Measurements from ENCODE around the gene ODAD3. TPM values are rescaled to one million over a fixed set of nuclear protein-coding genes. Genes with fewer than 3 reads are reported as not detected.
A peak's percentile ranks its signal among the peaks of the same experiment; 100 is the strongest.

Gene ODAD3
- total and polyA plus RNA-seq, 2 of the 13 experiments (the other 11 are each of a cell fraction or from before 2014, with no cell fraction given) = 0.04 to 0.08 TPM

GRCh38 chr19:11382898-11383705, 51.8 kb downstream of the ODAD3 start (continued):
- TF ChIP-seq TFDP2 (CRISPR knock-in tag; IDR thresholded peaks at IDR 0.05) (peak; percentile 63), U2AF2 (IDR thresholded peaks at IDR 0.05; ENCODE audit: low read depth, low read length) (no peak), NFIB (CRISPR knock-in tag; IDR thresholded peaks at IDR 0.05; ENCODE audit: borderline replicate concordance) (no peak), HDAC2 (CRISPR knock-in tag; IDR thresholded peaks at IDR 0.05) (peak; percentile 70), CTCF (CRISPR knock-in tag; IDR thresholded peaks at IDR 0.05) (peak; percentile 95), ZNF792 (CRISPR knock-in tag; IDR thresholded peaks at IDR 0.05) (no peak), GFI1 (CRISPR knock-in tag; IDR thresholded peaks at IDR 0.05; ENCODE audit: borderline replicate concordance) (no peak; the same call in 1 of the 2 replicates), MIER3 (CRISPR knock-in tag; IDR thresholded peaks at IDR 0.05; ENCODE audit: borderline replicate concordance) (no peak), ZNF225 (CRISPR knock-in tag; IDR thresholded peaks at IDR 0.05) (0 out of 2 replicates have a peak, but pooled peaks have one; percentile 30), DMAP1 (CRISPR knock-in tag; IDR thresholded peaks at IDR 0.05) (no peak), NFRKB (IDR thresholded peaks at IDR 0.05) (no peak), MTA1 (CRISPR knock-in tag; IDR thresholded peaks at IDR 0.05; ENCODE audit: borderline replicate concordance) (peak; percentile 0; the same call in 1 of the 2 replicates), ZNF737 (CRISPR knock-in tag; IDR thresholded peaks at IDR 0.05; ENCODE audit: borderline replicate concordance) (no peak), MAX (IDR thresholded peaks at IDR 0.05) (peak; percentile 74), YEATS4 (CRISPR knock-in tag; IDR thresholded peaks at IDR 0.05; ENCODE audit: borderline replicate concordance) (peak; percentile 26), ARID4A (CRISPR knock-in tag; IDR thresholded peaks at IDR 0.05; ENCODE audit: borderline replicate concordance) (peak; percentile 55; the same call in 1 of the 2 replicates), ZNF7 (CRISPR knock-in tag; IDR thresholded peaks at IDR 0.05) (no peak), NFE2 (CRISPR knock-in tag; IDR thresholded peaks at IDR 0.05) (no peak)
- TF ChIP-seq, protein P1, sequence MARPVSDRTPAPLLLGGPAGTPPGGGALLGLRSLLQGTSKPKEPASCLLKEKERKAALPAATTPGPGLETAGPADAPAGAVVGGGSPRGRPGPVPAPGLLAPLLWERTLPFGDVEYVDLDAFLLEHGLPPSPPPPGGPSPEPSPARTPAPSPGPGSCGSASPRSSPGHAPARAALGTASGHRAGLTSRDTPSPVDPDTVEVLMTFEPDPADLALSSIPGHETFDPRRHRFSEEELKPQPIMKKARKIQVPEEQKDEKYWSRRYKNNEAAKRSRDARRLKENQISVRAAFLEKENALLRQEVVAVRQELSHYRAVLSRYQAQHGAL (CRISPR knock-in tag; IDR thresholded peaks at IDR 0.05; ENCODE audit: not compliant biosample characterization) = no peak
- TF ChIP-seq, protein P2, sequence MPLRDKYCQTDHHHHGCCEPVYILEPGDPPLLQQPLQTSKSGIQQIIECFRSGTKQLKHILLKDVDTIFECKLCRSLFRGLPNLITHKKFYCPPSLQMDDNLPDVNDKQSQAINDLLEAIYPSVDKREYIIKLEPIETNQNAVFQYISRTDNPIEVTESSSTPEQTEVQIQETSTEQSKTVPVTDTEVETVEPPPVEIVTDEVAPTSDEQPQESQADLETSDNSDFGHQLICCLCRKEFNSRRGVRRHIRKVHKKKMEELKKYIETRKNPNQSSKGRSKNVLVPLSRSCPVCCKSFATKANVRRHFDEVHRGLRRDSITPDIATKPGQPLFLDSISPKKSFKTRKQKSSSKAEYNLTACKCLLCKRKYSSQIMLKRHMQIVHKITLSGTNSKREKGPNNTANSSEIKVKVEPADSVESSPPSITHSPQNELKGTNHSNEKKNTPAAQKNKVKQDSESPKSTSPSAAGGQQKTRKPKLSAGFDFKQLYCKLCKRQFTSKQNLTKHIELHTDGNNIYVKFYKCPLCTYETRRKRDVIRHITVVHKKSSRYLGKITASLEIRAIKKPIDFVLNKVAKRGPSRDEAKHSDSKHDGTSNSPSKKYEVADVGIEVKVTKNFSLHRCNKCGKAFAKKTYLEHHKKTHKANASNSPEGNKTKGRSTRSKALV (CRISPR knock-in tag; IDR thresholded peaks at IDR 0.05) = no peak
